HUES6 (cell line): Measurements from ENCODE around the gene FOSL2.

Experiments used
- H3K27ac ChIP-seq: 2 replicates; pipeline ENCODE4 v1.7.0; 2013; ENCODE audit warnings: low read depth, mild to moderate bottlenecking, low read length, inconsistent platforms
- H3K27me3 ChIP-seq: 2 replicates; pipeline ENCODE4 v1.6.1; 2013; ENCODE audit warnings: low read length; ENCODE audit not compliant: control insufficient read depth, insufficient read depth
- H3K36me3 ChIP-seq: 2 replicates; pipeline ENCODE4 v1.6.1; 2013; ENCODE audit warnings: low read length; ENCODE audit not compliant: control insufficient read depth, insufficient read depth
- H3K4me1 ChIP-seq: 2 replicates; pipeline ENCODE4 v1.6.1; 2013; ENCODE audit warnings: low read length; ENCODE audit not compliant: control insufficient read depth, insufficient read depth
- H3K4me3 ChIP-seq: 2 replicates; pipeline ENCODE4 v1.5.1; 2013; ENCODE audit warnings: low read depth, low read length
- H3K9ac ChIP-seq: one replicate; pipeline ENCODE4 v1.6.1; 2013; ENCODE audit warnings: mild to moderate bottlenecking, low read length
- H3K9me3 ChIP-seq: 2 replicates; pipeline ENCODE4 v1.6.1; 2013; ENCODE audit warnings: low read depth, low read length; ENCODE audit not compliant: control insufficient read depth, insufficient read depth

Gene FOSL2

GRCh38 chr2:28349546-28350165 is 43.0 kb upstream of the FOSL2 start:
- no peaks in the 10 kb centered on the region for H3K36me3 ChIP-seq
- H3K27me3 ChIP-seq, result no peaks in the 10 kb centered on the region
- H3K4me3 ChIP-seq, result no peak overlapping the region
- H3K9ac ChIP-seq, result no peak overlapping the region
- peaks cover 8% of the 10 kb centered on the region for H3K4me1 ChIP-seq
- H3K9me3 ChIP-seq, result no peaks in the 10 kb centered on the region
- H3K27ac ChIP-seq, result no peak overlapping the region

GRCh38 chr2:28350196-28350595 is 42.5 kb upstream of the FOSL2 start:
- no peak overlapping the region for H3K4me3 ChIP-seq
- no peaks in the 10 kb centered on the region for H3K36me3 ChIP-seq
- peaks cover 8% of the 10 kb centered on the region for H3K4me1 ChIP-seq
- no peaks in the 10 kb centered on the region for H3K9me3 ChIP-seq
- no peaks in the 10 kb centered on the region for H3K27me3 ChIP-seq
- H3K27ac ChIP-seq, result no peak overlapping the region
- H3K9ac ChIP-seq, result no peak overlapping the region

- H3K4me3 ChIP-seq, result no peak overlapping the region
- H3K4me1 ChIP-seq, result peaks cover 8% of the 10 kb centered on the region
- H3K27ac ChIP-seq, result no peak overlapping the region
- no peaks in the 10 kb centered on the region for H3K36me3 ChIP-seq
- no peaks in the 10 kb centered on the region for H3K27me3 ChIP-seq
- no peak overlapping the region for H3K9ac ChIP-seq
- no peaks in the 10 kb centered on the region for H3K9me3 ChIP-seq
Observed at GRCh38 chr2:28350791-28351285, 41.8 kb upstream of the FOSL2 start.

- no peaks in the 10 kb centered on the region for H3K27me3 ChIP-seq
- H3K4me1 ChIP-seq, result peaks cover 8% of the 10 kb centered on the region
- H3K9ac ChIP-seq, result no peak overlapping the region
- no peaks in the 10 kb centered on the region for H3K36me3 ChIP-seq
- no peaks in the 10 kb centered on the region for H3K9me3 ChIP-seq
- H3K4me3 ChIP-seq, result no peak overlapping the region
- no peak overlapping the region for H3K27ac ChIP-seq
Observed at GRCh38 chr2:28351621-28352020, 41.0 kb upstream of the FOSL2 start.

GRCh38 chr2:28352104-28352503 is 40.6 kb upstream of the FOSL2 start:
- Histone ChIP-seq H3K36me3 (no peaks in the 10 kb centered on the region), H3K9ac (no peak overlapping the region), H3K4me1 (peaks cover 8% of the 10 kb centered on the region), H3K27ac (no peak overlapping the region), H3K27me3 (no peaks in the 10 kb centered on the region), H3K4me3 (no peak overlapping the region), H3K9me3 (no peaks in the 10 kb centered on the region)

GRCh38 chr2:28352610-28353195 is 40.0 kb upstream of the FOSL2 start:
- no peaks in the 10 kb centered on the region for H3K9me3 ChIP-seq
- no peak overlapping the region for H3K27ac ChIP-seq
- H3K4me1 ChIP-seq, result peaks cover 8% of the 10 kb centered on the region
- H3K36me3 ChIP-seq, result no peaks in the 10 kb centered on the region
- H3K9ac ChIP-seq, result no peak overlapping the region
- no peak overlapping the region for H3K4me3 ChIP-seq
- no peaks in the 10 kb centered on the region for H3K27me3 ChIP-seq

GRCh38 chr2:28354920-28355520 is 37.6 kb upstream of the FOSL2 start:
- no peak overlapping the region for H3K27ac ChIP-seq
- H3K27me3 ChIP-seq, result no peaks in the 10 kb centered on the region
- H3K36me3 ChIP-seq, result no peaks in the 10 kb centered on the region
- H3K9ac ChIP-seq, result no peak overlapping the region
- peaks cover 11% of the 10 kb centered on the region for H3K4me1 ChIP-seq
- H3K4me3 ChIP-seq, result no peak overlapping the region
- H3K9me3 ChIP-seq, result no peaks in the 10 kb centered on the region

- H3K9ac ChIP-seq, result no peak overlapping the region
- no peaks in the 10 kb centered on the region for H3K27me3 ChIP-seq
- no peaks in the 10 kb centered on the region for H3K36me3 ChIP-seq
- no peak overlapping the region for H3K27ac ChIP-seq
- no peak overlapping the region for H3K4me3 ChIP-seq
- peaks cover 11% of the 10 kb centered on the region for H3K4me1 ChIP-seq
- no peaks in the 10 kb centered on the region for H3K9me3 ChIP-seq
Observed at GRCh38 chr2:28355521-28356094, 37.0 kb upstream of the FOSL2 start.

- Histone ChIP-seq H3K4me1 (peaks cover 11% of the 10 kb centered on the region; the same call in 1 of the 2 replicates), H3K27ac (no peak overlapping the region), H3K27me3 (no peaks in the 10 kb centered on the region), H3K9ac (no peak overlapping the region), H3K36me3 (no peaks in the 10 kb centered on the region), H3K4me3 (no peak overlapping the region), H3K9me3 (no peaks in the 10 kb centered on the region)
Observed at GRCh38 chr2:28356095-28356911, 36.4 kb upstream of the FOSL2 start.

- H3K9me3 ChIP-seq, result no peaks in the 10 kb centered on the region
- no peaks in the 10 kb centered on the region for H3K36me3 ChIP-seq
- no peaks in the 10 kb centered on the region for H3K27me3 ChIP-seq
- peaks cover 8% of the 10 kb centered on the region; the same call in 1 of the 2 replicates for H3K4me1 ChIP-seq
- H3K4me3 ChIP-seq, result no peak overlapping the region
- H3K9ac ChIP-seq, result no peak overlapping the region
- H3K27ac ChIP-seq, result no peak overlapping the region
Observed at GRCh38 chr2:28357055-28357454, 35.6 kb upstream of the FOSL2 start.
